Type B pancreatic cell (in vitro differentiated cells): ENCODE results near the gene WDR93. TPM values are rescaled to one million over a fixed set of nuclear protein-coding genes. Genes with fewer than 3 reads are reported as not detected.

Source experiments
- DNase-seq: peaks from one replicate; pipeline ENCODE4 v3.0.0; 2021; ENCODE audit warnings: mixed read lengths; ENCODE audit not compliant: unreplicated experiment; ENCODE audit errors: extremely low spot score
- H3K27ac Mint-ChIP-seq: 2 replicates; pipeline ENCODE4 v1.8.0; 2021; ENCODE audit warnings: mild to moderate bottlenecking, mixed read lengths
- H3K27me3 Mint-ChIP-seq: 2 replicates; pipeline ENCODE4 v1.8.0; 2021; ENCODE audit warnings: mixed read lengths
- H3K36me3 Mint-ChIP-seq: 2 replicates; pipeline ENCODE4 v1.8.0; 2021; ENCODE audit warnings: mixed read lengths
- H3K4me1 Mint-ChIP-seq: one replicate; pipeline ENCODE4 v1.8.0; 2021; ENCODE audit warnings: mixed read lengths; ENCODE audit not compliant: unreplicated experiment
- H3K4me3 Mint-ChIP-seq: 2 replicates; pipeline ENCODE4 v1.8.0; 2021; ENCODE audit warnings: mild to moderate bottlenecking, mixed read lengths
- H3K9me3 Mint-ChIP-seq: 2 replicates; pipeline ENCODE4 v1.8.0; 2021; ENCODE audit warnings: mixed read lengths
- long read RNA-seq: library from polyadenylated mRNA; unstranded; transcript quantifications from one replicate; pipeline ENCODE4 v2.0.0, GENCODE V29; 2020
- total RNA-seq: library from RNA; stranded (reverse); gene quantifications from 2 replicates; pipeline ENCODE4 v1.2.1, GENCODE V29; 2021; ENCODE audit warnings: low replicate concordance
- TF ChIP-seq, protein P1 (sequence below): fragments of 200-600 bp; sonication (generic); conservative IDR thresholded peaks from 2 replicates; pipeline ENCODE4 v1.5.0; 2021; ENCODE audit warnings: antibody characterized with exemption, mild to moderate bottlenecking

The WDR93 gene
- total RNA-seq, result 0.29 and 1.5 TPM in 2 replicates
- long read RNA-seq, result 0 reads

DNA sequence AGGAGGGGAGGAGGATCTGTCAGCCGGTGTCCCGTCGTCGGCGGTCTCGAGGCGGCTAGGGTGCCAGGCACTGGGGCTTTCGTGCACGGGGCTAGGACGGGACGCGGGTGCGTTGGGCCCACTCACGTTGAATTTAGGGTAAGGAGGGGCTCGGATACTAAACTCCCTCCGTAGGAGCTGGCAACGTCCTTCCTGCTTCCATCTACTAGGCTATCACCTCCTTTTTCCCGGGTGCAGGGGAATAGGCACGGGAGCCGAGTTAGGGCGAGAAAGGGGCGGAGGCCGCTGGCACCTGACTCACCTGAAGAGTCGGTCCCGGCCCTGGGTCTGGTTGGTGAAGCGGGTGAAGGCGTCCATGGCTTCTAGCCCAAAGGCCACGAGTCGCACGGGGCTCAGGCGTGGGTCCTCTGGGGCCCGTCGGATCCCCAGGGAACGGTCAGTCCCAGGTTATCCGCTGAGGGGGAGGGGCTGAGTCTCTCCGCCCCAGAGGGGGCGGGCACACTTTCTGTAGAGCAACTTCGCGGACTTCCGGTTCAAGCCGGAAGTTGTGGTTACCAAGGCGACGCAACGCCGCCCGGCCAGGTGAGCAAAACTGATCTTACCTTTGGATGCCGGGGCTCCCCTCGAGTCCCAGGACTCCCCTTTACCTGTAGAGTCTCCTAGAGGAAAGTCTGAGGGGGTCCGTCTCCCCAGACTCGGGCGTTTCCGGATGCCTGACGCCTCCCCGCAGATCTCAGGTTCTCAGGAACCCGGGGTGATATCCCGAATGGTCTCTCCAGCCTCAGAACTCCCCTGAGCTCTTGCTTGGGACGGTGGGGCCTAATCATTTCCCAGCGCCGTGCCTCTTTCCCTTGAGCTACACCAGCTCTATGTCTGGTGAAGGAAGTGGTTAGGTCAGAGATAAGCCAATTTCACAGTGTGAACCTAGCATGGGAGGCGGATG, at the start of gene WDR93, which contains the start of gene PEX11A:
TSS of gene WDR93 (plus strand) at position 536 of the 943 bp plus-strand sequence. CDS start 10,936 bp downstream, outside the sequence.
TSS of gene PEX11A (minus strand) at position 479 of the 943 bp plus-strand sequence. CDS start at position 357, 122 bp downstream.
- H3K9me3 Mint-ChIP-seq, result no peaks in the 10 kb centered on the region
- peak; percentile 81 for DNase-seq
- H3K4me3 Mint-ChIP-seq, result peak within 1 kb of the TSS; percentile 94
- peak within 1 kb of the TSS; percentile 1 for H3K27ac Mint-ChIP-seq
- H3K27me3 Mint-ChIP-seq, result peaks cover 11% of the 10 kb centered on the region
- H3K4me1 Mint-ChIP-seq, result peaks cover 5% of the 10 kb centered on the region
- H3K36me3 Mint-ChIP-seq, result peaks cover 1% of the 10 kb centered on the region
- TF ChIP-seq, protein P1, sequence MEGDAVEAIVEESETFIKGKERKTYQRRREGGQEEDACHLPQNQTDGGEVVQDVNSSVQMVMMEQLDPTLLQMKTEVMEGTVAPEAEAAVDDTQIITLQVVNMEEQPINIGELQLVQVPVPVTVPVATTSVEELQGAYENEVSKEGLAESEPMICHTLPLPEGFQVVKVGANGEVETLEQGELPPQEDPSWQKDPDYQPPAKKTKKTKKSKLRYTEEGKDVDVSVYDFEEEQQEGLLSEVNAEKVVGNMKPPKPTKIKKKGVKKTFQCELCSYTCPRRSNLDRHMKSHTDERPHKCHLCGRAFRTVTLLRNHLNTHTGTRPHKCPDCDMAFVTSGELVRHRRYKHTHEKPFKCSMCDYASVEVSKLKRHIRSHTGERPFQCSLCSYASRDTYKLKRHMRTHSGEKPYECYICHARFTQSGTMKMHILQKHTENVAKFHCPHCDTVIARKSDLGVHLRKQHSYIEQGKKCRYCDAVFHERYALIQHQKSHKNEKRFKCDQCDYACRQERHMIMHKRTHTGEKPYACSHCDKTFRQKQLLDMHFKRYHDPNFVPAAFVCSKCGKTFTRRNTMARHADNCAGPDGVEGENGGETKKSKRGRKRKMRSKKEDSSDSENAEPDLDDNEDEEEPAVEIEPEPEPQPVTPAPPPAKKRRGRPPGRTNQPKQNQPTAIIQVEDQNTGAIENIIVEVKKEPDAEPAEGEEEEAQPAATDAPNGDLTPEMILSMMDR, result no peak

DNA sequence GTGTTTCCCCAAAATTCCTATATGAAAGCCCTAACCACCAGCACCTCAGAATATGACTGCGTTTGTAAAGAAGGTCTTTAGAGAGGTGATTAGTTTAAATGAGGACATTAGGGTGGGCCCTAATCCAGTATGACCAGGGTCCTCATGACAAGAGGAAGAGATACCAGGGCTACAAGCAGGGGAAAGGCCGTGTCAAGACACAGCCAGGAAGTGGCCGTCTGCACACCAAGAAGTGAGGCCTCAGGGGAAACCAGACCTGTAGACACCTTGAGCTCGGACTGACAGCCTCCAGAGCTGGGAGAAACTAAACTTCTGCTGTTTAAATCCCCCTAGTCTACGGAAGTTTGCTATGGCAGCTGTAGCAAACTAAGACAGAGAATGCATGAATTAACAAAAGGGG, 49.6 kb upstream of the WDR93 start:
- no peak overlapping the region for H3K4me3 Mint-ChIP-seq
- no peak overlapping the region for H3K27ac Mint-ChIP-seq
- no peaks in the 10 kb centered on the region for H3K27me3 Mint-ChIP-seq
- no peak for DNase-seq
- peaks cover 7% of the 10 kb centered on the region for H3K36me3 Mint-ChIP-seq
- no peaks in the 10 kb centered on the region for H3K4me1 Mint-ChIP-seq
- TF ChIP-seq, protein P1, result no peak
- no peaks in the 10 kb centered on the region for H3K9me3 Mint-ChIP-seq

DNA sequence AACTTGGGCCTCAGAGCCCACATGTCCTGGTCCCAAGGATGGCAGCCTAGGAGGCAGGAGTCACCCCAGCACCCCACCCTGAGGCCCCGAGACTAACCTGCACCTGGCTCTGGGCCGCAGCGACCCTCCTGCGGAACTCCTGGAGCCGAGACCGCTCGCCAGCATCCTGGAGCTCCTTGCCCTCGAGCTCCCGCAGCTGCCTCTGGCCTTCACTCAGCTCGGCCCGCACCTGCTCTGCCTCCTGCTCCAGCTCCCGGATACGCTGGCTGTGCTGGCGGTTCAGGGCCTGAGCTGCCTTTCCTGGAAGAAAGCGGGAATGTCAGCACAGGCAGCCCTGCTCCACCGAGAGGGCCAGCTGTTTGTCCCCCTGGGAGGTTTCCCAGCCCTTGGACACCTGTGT, 48.5 kb upstream of the WDR93 start:
- H3K4me1 Mint-ChIP-seq, result peaks cover 2% of the 10 kb centered on the region
- H3K9me3 Mint-ChIP-seq, result no peaks in the 10 kb centered on the region
- no peak overlapping the region for H3K27ac Mint-ChIP-seq
- TF ChIP-seq, protein P1, result no peak
- H3K27me3 Mint-ChIP-seq, result no peaks in the 10 kb centered on the region
- no peak for DNase-seq
- H3K4me3 Mint-ChIP-seq, result no peak overlapping the region
- H3K36me3 Mint-ChIP-seq, result peaks cover 9% of the 10 kb centered on the region

DNA sequence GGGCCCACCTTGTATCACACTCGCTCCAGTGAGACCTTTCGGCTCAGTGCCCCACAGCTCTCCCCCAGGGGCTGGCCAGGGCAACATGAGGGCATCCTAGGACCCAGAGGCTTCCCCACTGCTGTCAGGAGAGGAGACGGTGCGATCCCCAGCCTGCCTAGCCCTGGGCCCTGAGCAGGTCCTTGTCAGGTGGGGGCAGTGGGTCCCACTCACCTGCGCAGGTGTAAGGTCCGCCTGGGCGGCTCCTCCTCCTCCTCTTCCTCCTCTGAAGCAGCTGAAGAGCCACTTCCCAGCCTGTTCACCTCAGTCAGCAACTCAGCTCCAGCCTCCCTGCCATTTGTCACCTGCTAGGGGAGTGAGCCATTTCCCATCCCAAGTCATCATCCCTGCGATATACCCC, 44.9 kb upstream of the WDR93 start:
- DNase-seq, result no peak
- no peak overlapping the region for H3K27ac Mint-ChIP-seq
- H3K9me3 Mint-ChIP-seq, result no peaks in the 10 kb centered on the region
- peaks cover 8% of the 10 kb centered on the region for H3K36me3 Mint-ChIP-seq
- TF ChIP-seq, protein P1, result no peak
- H3K4me1 Mint-ChIP-seq, result peaks cover 4% of the 10 kb centered on the region
- no peak overlapping the region for H3K4me3 Mint-ChIP-seq
- no peaks in the 10 kb centered on the region for H3K27me3 Mint-ChIP-seq

DNA sequence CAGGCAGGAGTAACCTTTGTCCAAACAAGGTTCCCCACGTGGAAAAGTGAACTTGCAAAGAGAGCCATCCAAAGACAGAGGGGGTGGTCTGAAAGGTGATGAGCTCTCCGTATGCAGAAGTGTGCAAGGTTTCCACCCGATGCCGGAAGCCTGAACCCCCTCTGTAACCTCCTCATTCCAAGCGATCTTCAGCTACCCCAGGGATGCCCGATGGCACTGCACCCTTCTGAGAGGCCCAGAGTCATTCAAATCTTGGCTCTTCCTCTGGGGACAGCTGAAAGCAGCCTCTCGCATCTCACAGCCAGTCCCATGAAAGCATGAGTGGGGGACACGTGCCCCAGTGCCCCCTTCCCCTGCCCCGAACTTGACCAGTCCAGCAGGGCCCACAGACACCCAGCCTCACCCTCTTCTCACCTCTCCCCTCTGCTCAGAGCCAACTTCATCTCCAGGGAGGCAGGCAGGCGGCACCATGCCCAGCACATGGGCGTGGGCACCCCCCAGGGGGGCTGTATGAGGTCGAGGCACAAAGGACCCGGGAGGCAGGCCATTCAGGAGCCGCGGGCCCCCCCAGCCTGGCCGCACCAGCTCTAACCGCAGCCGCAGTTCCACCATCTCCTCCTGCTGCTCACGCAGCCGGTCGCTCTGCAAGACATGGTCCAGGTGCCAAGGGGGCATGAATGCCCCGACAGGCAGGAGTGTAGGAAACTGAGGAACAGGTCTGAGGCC, 44.0 kb upstream of the WDR93 start:
- no peaks in the 10 kb centered on the region for H3K9me3 Mint-ChIP-seq
- no peak overlapping the region for H3K4me3 Mint-ChIP-seq
- no peaks in the 10 kb centered on the region for H3K27me3 Mint-ChIP-seq
- TF ChIP-seq, protein P1, result no peak
- no peak for DNase-seq
- peaks cover 7% of the 10 kb centered on the region for H3K36me3 Mint-ChIP-seq
- peaks cover 4% of the 10 kb centered on the region for H3K4me1 Mint-ChIP-seq
- H3K27ac Mint-ChIP-seq, result no peak overlapping the region
